ENCODE data around the gene RIPOR2. TPM values are rescaled to one million over a fixed set of nuclear protein-coding genes. Genes with fewer than 3 reads are reported as not detected.
A peak's percentile ranks its signal among the peaks of the same experiment; 100 is the strongest.

RIPOR2 gene
- total RNA-seq, 1 donor from 2014 or later, result 1.1 TPM

GRCh38 chr6:24778878-24779277 lies 156.9 kb downstream of the RIPOR2 start:
- Mint-ChIP-seq H3K9me3 (ENCODE audit: unreplicated experiment) (no peaks in the 10 kb centered on the region), H3K4me1 (ENCODE audit: unreplicated experiment) (peaks cover 10% of the 10 kb centered on the region), H3K4me3 (ENCODE audit: unreplicated experiment) (no peak overlapping the region), H3K27ac (ENCODE audit: unreplicated experiment) (no peak overlapping the region), H3K27me3 (ENCODE audit: unreplicated experiment) (no peaks in the 10 kb centered on the region), H3K36me3 (ENCODE audit: low read depth, unreplicated experiment) (no peaks in the 10 kb centered on the region)
- no peak for DNase-seq (ENCODE audit: low spot score)
- TF ChIP-seq CTCF (IDR thresholded peaks at IDR 0.05; ENCODE audit: unreplicated experiment), result no peak

- Mint-ChIP-seq H3K4me3 (ENCODE audit: unreplicated experiment) (no peak overlapping the region), H3K36me3 (ENCODE audit: low read depth, unreplicated experiment) (no peaks in the 10 kb centered on the region)
- TF ChIP-seq CTCF (IDR thresholded peaks at IDR 0.05; ENCODE audit: unreplicated experiment), result no peak
Observed at GRCh38 chr6:24778121-24778520, 157.6 kb downstream of the RIPOR2 start.

GRCh38 chr6:24777227-24777626 lies 158.5 kb downstream of the RIPOR2 start:
- H3K9me3 Mint-ChIP-seq (ENCODE audit: unreplicated experiment), result no peaks in the 10 kb centered on the region
- no peaks in the 10 kb centered on the region for H3K36me3 Mint-ChIP-seq (ENCODE audit: low read depth, unreplicated experiment)
- no peak for TF ChIP-seq CTCF (IDR thresholded peaks at IDR 0.05; ENCODE audit: unreplicated experiment)
- H3K27me3 Mint-ChIP-seq (ENCODE audit: unreplicated experiment), result no peaks in the 10 kb centered on the region
- no peak overlapping the region for H3K4me3 Mint-ChIP-seq (ENCODE audit: unreplicated experiment)
- H3K4me1 Mint-ChIP-seq (ENCODE audit: unreplicated experiment), result peaks cover 10% of the 10 kb centered on the region
- no peak overlapping the region for H3K27ac Mint-ChIP-seq (ENCODE audit: unreplicated experiment)
- DNase-seq (ENCODE audit: low spot score), result no peak

More at GRCh38 chr6:24778121-24778520, 157.6 kb downstream of the RIPOR2 start:
- DNase-seq (ENCODE audit: low spot score), result no peak
- H3K27ac Mint-ChIP-seq (ENCODE audit: unreplicated experiment), result no peak overlapping the region
- no peaks in the 10 kb centered on the region for H3K27me3 Mint-ChIP-seq (ENCODE audit: unreplicated experiment)
- peaks cover 10% of the 10 kb centered on the region for H3K4me1 Mint-ChIP-seq (ENCODE audit: unreplicated experiment)
- H3K9me3 Mint-ChIP-seq (ENCODE audit: unreplicated experiment), result no peaks in the 10 kb centered on the region

- no peak overlapping the region for H3K27ac Mint-ChIP-seq (ENCODE audit: unreplicated experiment)
- no peaks in the 10 kb centered on the region for H3K36me3 Mint-ChIP-seq (ENCODE audit: low read depth, unreplicated experiment)
- no peaks in the 10 kb centered on the region for H3K27me3 Mint-ChIP-seq (ENCODE audit: unreplicated experiment)
- no peak for DNase-seq (ENCODE audit: low spot score)
- H3K4me3 Mint-ChIP-seq (ENCODE audit: unreplicated experiment), result peak overlapping the region; percentile 96
- no peak for TF ChIP-seq CTCF (IDR thresholded peaks at IDR 0.05; ENCODE audit: unreplicated experiment)
- no peaks in the 10 kb centered on the region for H3K9me3 Mint-ChIP-seq (ENCODE audit: unreplicated experiment)
- peaks cover 10% of the 10 kb centered on the region for H3K4me1 Mint-ChIP-seq (ENCODE audit: unreplicated experiment)
Observed at GRCh38 chr6:24775520-24776058, 160.2 kb downstream of the RIPOR2 start.

GRCh38 chr6:24774696-24775519 lies 160.9 kb downstream of the RIPOR2 start, which contains the start of gene GMNN:
GMNN (plus strand) TSS chr6:24774937; CDS start chr6:24777247, 2,310 bp downstream.
- H3K36me3 Mint-ChIP-seq (ENCODE audit: low read depth, unreplicated experiment), result no peaks in the 10 kb centered on the region

More at GRCh38 chr6:24774696-24775519, 160.9 kb downstream of the RIPOR2 start, which contains the start of gene GMNN:
- Mint-ChIP-seq H3K27me3 (ENCODE audit: unreplicated experiment) (no peaks in the 10 kb centered on the region), H3K9me3 (ENCODE audit: unreplicated experiment) (no peaks in the 10 kb centered on the region), H3K27ac (ENCODE audit: unreplicated experiment) (peak within 1 kb of the TSS; percentile 85), H3K4me3 (ENCODE audit: unreplicated experiment) (peak within 1 kb of the TSS; percentile 96), H3K4me1 (ENCODE audit: unreplicated experiment) (peaks cover 10% of the 10 kb centered on the region)
- peak; percentile 99 for DNase-seq (ENCODE audit: low spot score)
- no peak for TF ChIP-seq CTCF (IDR thresholded peaks at IDR 0.05; ENCODE audit: unreplicated experiment)
